ENCODE results near the gene WFDC1.

WFDC1 gene

GRCh38 chr16:84259691-84260090 is 35.0 kb upstream of the WFDC1 start:
- H3K4me3 ChIP-seq (ENCODE audit: low read depth, low read length): no peak overlapping the region
- no peaks in the 10 kb centered on the region for H3K4me1 ChIP-seq (ENCODE audit: control insufficient read depth, insufficient read depth, low read length)
- no peak overlapping the region for H3K27ac ChIP-seq (ENCODE audit: low read depth, low read length)
- no peaks in the 10 kb centered on the region for H3K36me3 ChIP-seq (ENCODE audit: control insufficient read depth, insufficient read depth, low read length)
- no peak overlapping the region for H3K9ac ChIP-seq (ENCODE audit: low read length)
- peaks cover 9% of the 10 kb centered on the region for H3K9me3 ChIP-seq (ENCODE audit: control insufficient read depth, insufficient read depth, low read depth, low read length)
- no peaks in the 10 kb centered on the region for H3K27me3 ChIP-seq (ENCODE audit: control insufficient read depth, insufficient read depth, low read length)

GRCh38 chr16:84260766-84261554 is 33.7 kb upstream of the WFDC1 start:
- H3K27ac ChIP-seq (ENCODE audit: low read depth, low read length): no peak overlapping the region
- no peak overlapping the region for H3K4me3 ChIP-seq (ENCODE audit: low read depth, low read length)
- H3K9me3 ChIP-seq (ENCODE audit: control insufficient read depth, insufficient read depth, low read depth, low read length): 0 out of 2 replicates have a peak, but pooled peaks cover 2% of the 10 kb centered on the region
- H3K9ac ChIP-seq (ENCODE audit: low read length): no peak overlapping the region
- H3K36me3 ChIP-seq (ENCODE audit: control insufficient read depth, insufficient read depth, low read length): no peaks in the 10 kb centered on the region
- H3K27me3 ChIP-seq (ENCODE audit: control insufficient read depth, insufficient read depth, low read length): no peaks in the 10 kb centered on the region
- H3K4me1 ChIP-seq (ENCODE audit: control insufficient read depth, insufficient read depth, low read length): no peaks in the 10 kb centered on the region

GRCh38 chr16:84262031-84262430 is 32.6 kb upstream of the WFDC1 start:
- peaks cover 3% of the 10 kb centered on the region; the same call in 1 of the 2 replicates for H3K4me1 ChIP-seq (ENCODE audit: control insufficient read depth, insufficient read depth, low read length)
- H3K9ac ChIP-seq (ENCODE audit: low read length): no peak overlapping the region
- H3K27me3 ChIP-seq (ENCODE audit: control insufficient read depth, insufficient read depth, low read length): no peaks in the 10 kb centered on the region
- no peak overlapping the region for H3K27ac ChIP-seq (ENCODE audit: low read depth, low read length)
- no peak overlapping the region for H3K4me3 ChIP-seq (ENCODE audit: low read depth, low read length)
- H3K9me3 ChIP-seq (ENCODE audit: control insufficient read depth, insufficient read depth, low read depth, low read length): 0 out of 2 replicates have a peak, but pooled peaks cover 2% of the 10 kb centered on the region
- H3K36me3 ChIP-seq (ENCODE audit: control insufficient read depth, insufficient read depth, low read length): no peaks in the 10 kb centered on the region

- Histone ChIP-seq H3K27ac (ENCODE audit: low read depth, low read length) (no peak overlapping the region), H3K36me3 (ENCODE audit: control insufficient read depth, insufficient read depth, low read length) (no peaks in the 10 kb centered on the region), H3K27me3 (ENCODE audit: control insufficient read depth, insufficient read depth, low read length) (no peaks in the 10 kb centered on the region), H3K9me3 (ENCODE audit: control insufficient read depth, insufficient read depth, low read depth, low read length) (0 out of 2 replicates have a peak, but pooled peaks cover 2% of the 10 kb centered on the region), H3K4me1 (ENCODE audit: control insufficient read depth, insufficient read depth, low read length) (peaks cover 3% of the 10 kb centered on the region; the same call in 1 of the 2 replicates), H3K4me3 (ENCODE audit: low read depth, low read length) (no peak overlapping the region), H3K9ac (ENCODE audit: low read length) (no peak overlapping the region)
These were observed 31.7 kb upstream of the WFDC1 start for GRCh38 chr16:84262939-84263338.

- no peaks in the 10 kb centered on the region for H3K9me3 ChIP-seq (ENCODE audit: control insufficient read depth, insufficient read depth, low read depth, low read length)
- no peaks in the 10 kb centered on the region for H3K36me3 ChIP-seq (ENCODE audit: control insufficient read depth, insufficient read depth, low read length)
- no peak overlapping the region for H3K4me3 ChIP-seq (ENCODE audit: low read depth, low read length)
- H3K4me1 ChIP-seq (ENCODE audit: control insufficient read depth, insufficient read depth, low read length): peaks cover 3% of the 10 kb centered on the region; the same call in 1 of the 2 replicates
- H3K27ac ChIP-seq (ENCODE audit: low read depth, low read length): no peak overlapping the region
- H3K27me3 ChIP-seq (ENCODE audit: control insufficient read depth, insufficient read depth, low read length): peaks cover 8% of the 10 kb centered on the region
- no peak overlapping the region for H3K9ac ChIP-seq (ENCODE audit: low read length)
These were observed 28.2 kb upstream of the WFDC1 start for GRCh38 chr16:84266451-84266850.

GRCh38 chr16:84267380-84267779 is 27.3 kb upstream of the WFDC1 start:
- no peak overlapping the region for H3K4me3 ChIP-seq (ENCODE audit: low read depth, low read length)
- peaks cover 13% of the 10 kb centered on the region for H3K27me3 ChIP-seq (ENCODE audit: control insufficient read depth, insufficient read depth, low read length)
- no peaks in the 10 kb centered on the region for H3K9me3 ChIP-seq (ENCODE audit: control insufficient read depth, insufficient read depth, low read depth, low read length)
- H3K4me1 ChIP-seq (ENCODE audit: control insufficient read depth, insufficient read depth, low read length): peaks cover 3% of the 10 kb centered on the region; the same call in 1 of the 2 replicates
- H3K9ac ChIP-seq (ENCODE audit: low read length): no peak overlapping the region
- no peak overlapping the region for H3K27ac ChIP-seq (ENCODE audit: low read depth, low read length)
- no peaks in the 10 kb centered on the region for H3K36me3 ChIP-seq (ENCODE audit: control insufficient read depth, insufficient read depth, low read length)

- Histone ChIP-seq H3K9ac (ENCODE audit: low read length) (no peak overlapping the region), H3K4me3 (ENCODE audit: low read depth, low read length) (no peak overlapping the region), H3K36me3 (ENCODE audit: control insufficient read depth, insufficient read depth, low read length) (no peaks in the 10 kb centered on the region), H3K27ac (ENCODE audit: low read depth, low read length) (no peak overlapping the region), H3K9me3 (ENCODE audit: control insufficient read depth, insufficient read depth, low read depth, low read length) (no peaks in the 10 kb centered on the region), H3K4me1 (ENCODE audit: control insufficient read depth, insufficient read depth, low read length) (peaks cover 3% of the 10 kb centered on the region; the same call in 1 of the 2 replicates), H3K27me3 (ENCODE audit: control insufficient read depth, insufficient read depth, low read length) (peaks cover 13% of the 10 kb centered on the region)
These were observed 26.2 kb upstream of the WFDC1 start for GRCh38 chr16:84268291-84269040.

- H3K27ac ChIP-seq (ENCODE audit: low read depth, low read length): no peak overlapping the region
- H3K9me3 ChIP-seq (ENCODE audit: control insufficient read depth, insufficient read depth, low read depth, low read length): no peaks in the 10 kb centered on the region
These were observed 24.6 kb upstream of the WFDC1 start for GRCh38 chr16:84270071-84270470.

GRCh38 chr16:84270531-84270930 is 24.1 kb upstream of the WFDC1 start:
- no peaks in the 10 kb centered on the region for H3K36me3 ChIP-seq (ENCODE audit: control insufficient read depth, insufficient read depth, low read length)
- H3K4me3 ChIP-seq (ENCODE audit: low read depth, low read length): no peak overlapping the region
- H3K4me1 ChIP-seq (ENCODE audit: control insufficient read depth, insufficient read depth, low read length): peaks cover 3% of the 10 kb centered on the region; the same call in 1 of the 2 replicates
- H3K9me3 ChIP-seq (ENCODE audit: control insufficient read depth, insufficient read depth, low read depth, low read length): no peaks in the 10 kb centered on the region
- H3K27me3 ChIP-seq (ENCODE audit: control insufficient read depth, insufficient read depth, low read length): peaks cover 13% of the 10 kb centered on the region
- H3K9ac ChIP-seq (ENCODE audit: low read length): no peak overlapping the region
- H3K27ac ChIP-seq (ENCODE audit: low read depth, low read length): no peak overlapping the region

More at GRCh38 chr16:84270071-84270470, 24.6 kb upstream of the WFDC1 start:
- peaks cover 3% of the 10 kb centered on the region; the same call in 1 of the 2 replicates for H3K4me1 ChIP-seq (ENCODE audit: control insufficient read depth, insufficient read depth, low read length)
- H3K36me3 ChIP-seq (ENCODE audit: control insufficient read depth, insufficient read depth, low read length): no peaks in the 10 kb centered on the region
- no peak overlapping the region for H3K9ac ChIP-seq (ENCODE audit: low read length)
- no peak overlapping the region for H3K4me3 ChIP-seq (ENCODE audit: low read depth, low read length)
- H3K27me3 ChIP-seq (ENCODE audit: control insufficient read depth, insufficient read depth, low read length): peaks cover 13% of the 10 kb centered on the region

- no peaks in the 10 kb centered on the region for H3K36me3 ChIP-seq (ENCODE audit: control insufficient read depth, insufficient read depth, low read length)
- H3K9me3 ChIP-seq (ENCODE audit: control insufficient read depth, insufficient read depth, low read depth, low read length): no peaks in the 10 kb centered on the region
- no peak overlapping the region for H3K9ac ChIP-seq (ENCODE audit: low read length)
- peaks cover 13% of the 10 kb centered on the region for H3K27me3 ChIP-seq (ENCODE audit: control insufficient read depth, insufficient read depth, low read length)
- H3K4me3 ChIP-seq (ENCODE audit: low read depth, low read length): no peak overlapping the region
- H3K4me1 ChIP-seq (ENCODE audit: control insufficient read depth, insufficient read depth, low read length): peaks cover 3% of the 10 kb centered on the region; the same call in 1 of the 2 replicates
- no peak overlapping the region for H3K27ac ChIP-seq (ENCODE audit: low read depth, low read length)
These were observed 23.6 kb upstream of the WFDC1 start for GRCh38 chr16:84271037-84271436.

GRCh38 chr16:84271866-84272265 is 22.8 kb upstream of the WFDC1 start:
- Histone ChIP-seq H3K27me3 (ENCODE audit: control insufficient read depth, insufficient read depth, low read length) (peaks cover 13% of the 10 kb centered on the region), H3K4me1 (ENCODE audit: control insufficient read depth, insufficient read depth, low read length) (no peaks in the 10 kb centered on the region), H3K27ac (ENCODE audit: low read depth, low read length) (no peak overlapping the region), H3K4me3 (ENCODE audit: low read depth, low read length) (no peak overlapping the region), H3K9me3 (ENCODE audit: control insufficient read depth, insufficient read depth, low read depth, low read length) (no peaks in the 10 kb centered on the region), H3K9ac (ENCODE audit: low read length) (no peak overlapping the region), H3K36me3 (ENCODE audit: control insufficient read depth, insufficient read depth, low read length) (no peaks in the 10 kb centered on the region)
